Stomach smooth muscle (tissue), 2 donors: ENCODE results near the gene SETD9.
A peak's percentile ranks its signal among the peaks of the same experiment; 100 is the strongest.

Source experiments
- H3K27ac ChIP-seq: one replicate; pipeline ENCODE4 v1.7.0; 2013; ENCODE audit warnings: mild to moderate bottlenecking, low read length, inconsistent platforms
- H3K27me3 ChIP-seq, 2 donors: one replicate each; pipeline ENCODE4 v1.7.0; 2013; ENCODE audit warnings: low read length in 2 of 2; ENCODE audit not compliant: insufficient read depth in 2 of 2, control insufficient read depth in 1 of 2
- H3K36me3 ChIP-seq, 2 donors: one replicate each; pipeline ENCODE4 v1.7.0; 2013; ENCODE audit warnings: low read length in 2 of 2; ENCODE audit not compliant: control insufficient read depth in 2 of 2, insufficient read depth in 2 of 2
- H3K4me1 ChIP-seq: one replicate; pipeline ENCODE4 v1.7.0; 2013; ENCODE audit warnings: low read length; ENCODE audit not compliant: control insufficient read depth, insufficient read depth
- H3K4me3 ChIP-seq, 2 donors: one replicate each; pipeline ENCODE4 v1.7.0; 2013; ENCODE audit warnings: low read length in 2 of 2
- H3K9ac ChIP-seq, 2 donors: one replicate each; pipeline ENCODE4 v1.7.0; 2013; ENCODE audit warnings: low read length in 2 of 2, mild to moderate bottlenecking in 1 of 2
- H3K9me3 ChIP-seq, 2 donors: one replicate each; pipeline ENCODE4 v1.7.0; 2013; ENCODE audit warnings: low read length in 2 of 2; ENCODE audit not compliant: control insufficient read depth in 2 of 2
- donor health status: healthy.
- donor health status: Pancreatic carcinoma.

Gene SETD9, protein sequence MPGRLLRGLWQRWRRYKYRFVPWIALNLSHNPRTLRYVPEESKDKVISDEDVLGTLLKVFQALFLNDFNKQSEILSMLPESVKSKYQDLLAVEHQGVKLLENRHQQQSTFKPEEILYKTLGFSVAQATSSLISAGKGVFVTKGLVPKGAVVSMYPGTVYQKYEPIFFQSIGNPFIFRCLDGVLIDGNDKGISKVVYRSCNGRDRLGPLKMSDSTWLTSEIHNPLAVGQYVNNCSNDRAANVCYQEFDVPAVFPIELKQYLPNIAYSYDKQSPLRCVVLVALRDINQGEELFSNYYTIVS

GRCh38 chr5:56909294-56910209, at the start of gene SETD9:
TSS of gene SETD9 (plus strand) at chr5:56909596. CDS start at chr5:56909646, 50 bp downstream.
- peaks cover 9% of the 10 kb centered on the region for H3K4me1 ChIP-seq
- H3K9ac ChIP-seq = peak within 1 kb of the TSS; percentile 88 to 94
- H3K27ac ChIP-seq = peak within 1 kb of the TSS; percentile 90
- no peaks in the 10 kb centered on the region for H3K9me3 ChIP-seq
- H3K4me3 ChIP-seq = peak within 1 kb of the TSS; percentile 85 to 93
- no peaks in the 10 kb centered on the region for H3K27me3 ChIP-seq
- H3K36me3 ChIP-seq = no peaks in the 10 kb centered on the region

DNA sequence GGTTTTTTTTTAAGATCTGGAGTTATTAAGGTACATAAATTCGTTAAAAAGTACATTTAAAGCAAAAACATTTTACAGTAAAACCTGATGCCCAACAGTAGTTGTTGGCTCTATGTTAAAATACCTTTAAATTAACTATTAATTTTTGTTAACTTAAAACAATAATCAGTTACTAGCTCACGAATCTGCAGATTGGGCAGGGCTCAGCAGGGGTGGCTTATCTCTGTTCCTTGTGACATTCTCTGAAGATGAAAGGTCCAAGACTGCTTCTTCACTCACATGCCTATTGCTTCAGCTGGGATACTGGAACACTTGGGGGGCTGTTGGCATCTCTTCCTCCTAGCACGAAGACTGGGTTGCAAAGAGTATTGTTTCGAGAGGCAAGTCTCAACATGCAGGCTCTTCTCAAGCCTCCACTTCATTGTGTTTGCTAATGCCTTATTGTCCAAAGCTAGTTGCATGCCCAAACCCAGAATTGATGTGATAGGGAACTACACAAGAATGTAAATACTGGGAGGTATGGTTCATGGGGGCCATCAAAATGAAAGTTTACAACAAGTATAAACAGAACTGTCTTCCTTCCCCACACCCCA, 47.4 kb upstream of the SETD9 start:
- peaks cover 3 to 8% of the 10 kb centered on the region in 2 donors for H3K36me3 ChIP-seq
- H3K4me1 ChIP-seq = no peaks in the 10 kb centered on the region
- H3K4me3 ChIP-seq = no peak overlapping the region
- H3K27ac ChIP-seq = no peak overlapping the region
- no peaks in the 10 kb centered on the region for H3K27me3 ChIP-seq
- no peaks in the 10 kb centered on the region for H3K9me3 ChIP-seq
- no peak overlapping the region for H3K9ac ChIP-seq

DNA sequence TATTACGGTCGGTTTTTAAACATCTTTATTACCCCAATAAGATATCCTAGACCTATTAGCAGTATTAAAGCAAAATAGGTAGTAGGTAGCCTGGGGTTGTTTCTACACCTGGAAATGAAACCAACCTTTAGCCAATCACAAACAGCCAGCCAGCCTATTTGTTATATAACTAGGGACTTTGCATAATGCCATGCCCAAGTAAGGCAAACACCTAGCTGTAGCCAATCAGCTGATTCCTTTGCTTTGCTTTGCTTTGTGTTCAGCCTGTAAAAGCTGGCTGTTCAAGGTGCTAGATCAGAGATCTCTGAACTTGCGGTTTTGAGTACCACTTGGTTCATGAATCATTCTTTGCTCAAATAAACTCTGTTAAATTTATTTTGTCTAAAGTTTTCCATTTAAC, 46.5 kb upstream of the SETD9 start:
- Histone ChIP-seq H3K9ac (no peak overlapping the region), H3K27me3 (no peaks in the 10 kb centered on the region), H3K27ac (no peak overlapping the region), H3K9me3 (no peaks in the 10 kb centered on the region), H3K4me1 (no peaks in the 10 kb centered on the region), H3K36me3 (peaks cover 3 to 8% of the 10 kb centered on the region in 2 donors), H3K4me3 (no peak overlapping the region)

DNA sequence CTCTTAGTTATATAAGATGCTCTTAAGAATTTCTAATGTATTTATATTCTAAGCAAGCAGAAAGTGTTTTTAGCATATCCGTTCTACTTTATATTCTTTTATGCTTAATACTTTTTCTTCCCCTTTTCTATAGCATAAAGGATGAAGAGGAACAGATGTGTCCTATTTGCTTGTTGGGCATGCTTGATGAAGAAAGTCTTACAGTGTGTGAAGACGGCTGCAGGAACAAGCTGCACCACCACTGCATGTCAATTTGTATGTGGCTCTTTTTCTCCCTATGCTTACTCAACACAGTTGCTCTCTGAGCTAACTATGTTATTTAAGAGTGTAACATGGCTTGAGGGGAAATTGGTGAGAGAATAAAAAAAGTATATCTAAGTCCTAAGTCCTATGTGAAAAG, 37.6 kb upstream of the SETD9 start:
- H3K27me3 ChIP-seq = no peaks in the 10 kb centered on the region
- no peak overlapping the region for H3K9ac ChIP-seq
- H3K27ac ChIP-seq = no peak overlapping the region
- no peak overlapping the region for H3K4me3 ChIP-seq
- H3K4me1 ChIP-seq = no peaks in the 10 kb centered on the region
- H3K9me3 ChIP-seq = no peaks in the 10 kb centered on the region
- peaks cover 4 to 7% of the 10 kb centered on the region in 2 donors for H3K36me3 ChIP-seq

DNA sequence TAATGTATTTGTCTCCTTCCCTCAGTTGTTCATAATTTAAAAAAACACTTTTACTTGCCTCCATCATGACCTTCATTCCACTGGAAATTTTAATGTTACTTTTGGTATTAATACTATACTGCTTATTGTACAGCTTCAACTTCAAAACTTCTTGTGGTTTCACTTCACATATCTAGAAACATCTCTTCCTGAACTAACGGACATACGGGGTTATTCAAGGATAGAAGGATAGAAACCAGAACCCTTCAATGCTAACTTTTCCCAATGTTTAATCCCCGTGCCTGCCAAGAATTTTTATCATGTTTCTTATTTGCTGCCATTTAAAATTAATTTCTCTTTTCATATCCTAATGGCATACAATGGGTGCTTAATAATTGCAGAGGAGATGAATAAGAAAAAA, 36.3 kb upstream of the SETD9 start:
- H3K36me3 ChIP-seq = peaks cover 4 to 7% of the 10 kb centered on the region in 2 donors
- H3K4me1 ChIP-seq = no peaks in the 10 kb centered on the region
- H3K4me3 ChIP-seq = no peak overlapping the region
- no peak overlapping the region for H3K9ac ChIP-seq
- H3K27me3 ChIP-seq = no peaks in the 10 kb centered on the region
- no peaks in the 10 kb centered on the region for H3K9me3 ChIP-seq
- no peak overlapping the region for H3K27ac ChIP-seq

GRCh38 chr5:56876327-56876726, 33.1 kb upstream of the SETD9 start:
- H3K9ac ChIP-seq = no peak overlapping the region
- peaks cover 12% of the 10 kb centered on the region in 2 donors for H3K36me3 ChIP-seq
- H3K27ac ChIP-seq = no peak overlapping the region

GRCh38 chr5:56881571-56881970, 27.8 kb upstream of the SETD9 start:
- Histone ChIP-seq H3K27ac (no peak overlapping the region), H3K4me1 (no peaks in the 10 kb centered on the region), H3K4me3 (no peak overlapping the region), H3K27me3 (no peaks in the 10 kb centered on the region), H3K9me3 (no peaks in the 10 kb centered on the region), H3K9ac (no peak overlapping the region), H3K36me3 (peaks cover 21 to 26% of the 10 kb centered on the region in 2 donors)

More at GRCh38 chr5:56876327-56876726, 33.1 kb upstream of the SETD9 start:
- no peaks in the 10 kb centered on the region for H3K27me3 ChIP-seq
- no peaks in the 10 kb centered on the region for H3K4me1 ChIP-seq
- H3K4me3 ChIP-seq = no peak overlapping the region
- H3K9me3 ChIP-seq = no peaks in the 10 kb centered on the region

- H3K4me3 ChIP-seq = no peak overlapping the region
- H3K4me1 ChIP-seq = no peaks in the 10 kb centered on the region
- H3K9me3 ChIP-seq = no peaks in the 10 kb centered on the region
- H3K27me3 ChIP-seq = no peaks in the 10 kb centered on the region
- H3K27ac ChIP-seq = no peak overlapping the region
- H3K36me3 ChIP-seq = peaks cover 3 to 6% of the 10 kb centered on the region in 2 donors
- no peak overlapping the region for H3K9ac ChIP-seq
Measured at GRCh38 chr5:56893251-56893951, 16.0 kb upstream of the SETD9 start.

- no peak overlapping the region for H3K27ac ChIP-seq
- no peaks in the 10 kb centered on the region for H3K4me1 ChIP-seq
- H3K27me3 ChIP-seq = no peaks in the 10 kb centered on the region
- peaks cover 3% of the 10 kb centered on the region in 2 donors for H3K36me3 ChIP-seq
- H3K4me3 ChIP-seq = no peak overlapping the region
- H3K9ac ChIP-seq = no peak overlapping the region
- no peaks in the 10 kb centered on the region for H3K9me3 ChIP-seq
Measured at GRCh38 chr5:56896763-56897162, 12.6 kb upstream of the SETD9 start.

- no peak overlapping the region for H3K9ac ChIP-seq
- no peaks in the 10 kb centered on the region for H3K9me3 ChIP-seq
- no peaks in the 10 kb centered on the region for H3K4me1 ChIP-seq
- H3K4me3 ChIP-seq = no peak overlapping the region
- no peak overlapping the region for H3K27ac ChIP-seq
- peaks cover 3% of the 10 kb centered on the region in 2 donors for H3K36me3 ChIP-seq
- no peaks in the 10 kb centered on the region for H3K27me3 ChIP-seq
Measured at GRCh38 chr5:56898213-56898612, 11.2 kb upstream of the SETD9 start.
